ENCODE data around the gene ANAPC15.
"Not testable (repeated sequence)": the region's sequence is repeated elsewhere in the genome, so short reads cannot be mapped to it uniquely, and the experiment has no call there.

ANAPC15 gene

DNA sequence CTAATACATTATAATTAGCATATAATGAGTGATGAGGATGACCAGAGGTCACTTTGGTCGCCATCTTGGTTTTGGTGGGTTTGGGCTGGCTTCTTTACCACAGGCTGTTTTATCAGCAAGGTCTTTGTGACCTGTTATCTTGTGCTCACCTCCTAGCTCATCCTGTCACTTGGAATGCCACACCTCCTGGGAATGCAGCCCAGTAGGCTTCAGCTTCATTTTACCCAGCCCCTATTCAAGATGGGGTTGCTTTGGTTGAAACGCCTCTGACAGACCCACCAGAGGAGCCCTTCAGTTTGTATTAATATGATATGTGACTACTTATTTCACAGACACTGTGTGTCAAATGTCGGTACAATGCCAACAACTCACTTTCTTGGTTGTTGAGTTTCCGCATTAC, 43.3 kb upstream of the ANAPC15 start:
- Histone ChIP-seq H3K27ac (ENCODE audit: low read depth, low read length) (no peak overlapping the region), H4K20me1 (ENCODE audit: low read depth, low read length) (no peaks in the 10 kb centered on the region), H3K9ac (ENCODE audit: low read length) (no peak overlapping the region), H3K36me3 (ENCODE audit: low read length) (no peaks in the 10 kb centered on the region), H3K79me2 (ENCODE audit: insufficient read depth, low read length) (no peaks in the 10 kb centered on the region), H3K9me2 (replicated peaks; ENCODE audit: insufficient read depth, low read length) (no peaks in the 10 kb centered on the region), H3F3A (ENCODE audit: insufficient read depth) (no peaks in the 10 kb centered on the region), H3K4me2 (ENCODE audit: low read depth, low read length, poor library complexity, severe bottlenecking) (no peak overlapping the region), H3K27me3 (ENCODE audit: low read length) (no peaks in the 10 kb centered on the region), H3K4me3 (ENCODE audit: insufficient read depth, low read length, poor library complexity, severe bottlenecking) (no peak overlapping the region), H2AFZ (ENCODE audit: low read depth, low read length, severe bottlenecking) (no peak overlapping the region), H3K9me3 (ENCODE audit: insufficient read depth, low read length) (no peaks in the 10 kb centered on the region)
- no peak for TF ChIP-seq EZH2phosphoT487 (conservative IDR thresholded peaks at IDR 0.05; ENCODE audit: low read length)
- no peak for TF ChIP-seq CTCF (IDR thresholded peaks at IDR 0.05; ENCODE audit: insufficient read depth, low read length, poor library complexity, severe bottlenecking)

- no peak overlapping the region for H3K4me2 ChIP-seq (ENCODE audit: low read depth, low read length, poor library complexity, severe bottlenecking)
- H3K36me3 ChIP-seq (ENCODE audit: low read length) = no peaks in the 10 kb centered on the region
- no peaks in the 10 kb centered on the region for H3K9me2 ChIP-seq (replicated peaks; ENCODE audit: insufficient read depth, low read length)
- no peaks in the 10 kb centered on the region for H4K20me1 ChIP-seq (ENCODE audit: low read depth, low read length)
- no peak overlapping the region for H2AFZ ChIP-seq (ENCODE audit: low read depth, low read length, severe bottlenecking)
- no peak overlapping the region for H3K27ac ChIP-seq (ENCODE audit: low read depth, low read length)
- no peaks in the 10 kb centered on the region for H3K27me3 ChIP-seq (ENCODE audit: low read length)
- H3F3A ChIP-seq (ENCODE audit: insufficient read depth) = no peaks in the 10 kb centered on the region
- H3K4me3 ChIP-seq (ENCODE audit: insufficient read depth, low read length, poor library complexity, severe bottlenecking) = no peak overlapping the region
- H3K79me2 ChIP-seq (ENCODE audit: insufficient read depth, low read length) = no peaks in the 10 kb centered on the region
- TF ChIP-seq EZH2phosphoT487 (conservative IDR thresholded peaks at IDR 0.05; ENCODE audit: low read length) (no peak), CTCF (IDR thresholded peaks at IDR 0.05; ENCODE audit: insufficient read depth, low read length, poor library complexity, severe bottlenecking) (no peak)
- no peaks in the 10 kb centered on the region for H3K9me3 ChIP-seq (ENCODE audit: insufficient read depth, low read length)
- H3K9ac ChIP-seq (ENCODE audit: low read length) = no peak overlapping the region
These were observed 42.3 kb upstream of the ANAPC15 start for GRCh38 chr11:72154816-72155215.

- H3K36me3 ChIP-seq (ENCODE audit: low read length); H2AFZ ChIP-seq (ENCODE audit: low read depth, low read length, severe bottlenecking); H3K27ac ChIP-seq (ENCODE audit: low read depth, low read length); H3K4me3 ChIP-seq (ENCODE audit: insufficient read depth, low read length, poor library complexity, severe bottlenecking); H3F3A ChIP-seq (ENCODE audit: insufficient read depth); H3K27me3 ChIP-seq (ENCODE audit: low read length); H3K9me2 ChIP-seq (replicated peaks; ENCODE audit: insufficient read depth, low read length); H3K4me2 ChIP-seq (ENCODE audit: low read depth, low read length, poor library complexity, severe bottlenecking); H3K79me2 ChIP-seq (ENCODE audit: insufficient read depth, low read length); H3K9ac ChIP-seq (ENCODE audit: low read length); H3K9me3 ChIP-seq (ENCODE audit: insufficient read depth, low read length); H4K20me1 ChIP-seq (ENCODE audit: low read depth, low read length): not testable (repeated sequence)
These were observed 41.4 kb upstream of the ANAPC15 start for GRCh38 chr11:72153874-72154273.

- H3K4me2 ChIP-seq (ENCODE audit: low read depth, low read length, poor library complexity, severe bottlenecking) = no peak overlapping the region
- no peaks in the 10 kb centered on the region for H4K20me1 ChIP-seq (ENCODE audit: low read depth, low read length)
- no peak overlapping the region for H3K27ac ChIP-seq (ENCODE audit: low read depth, low read length)
- no peak overlapping the region for H3K9ac ChIP-seq (ENCODE audit: low read length)
- H2AFZ ChIP-seq (ENCODE audit: low read depth, low read length, severe bottlenecking) = no peak overlapping the region
- no peaks in the 10 kb centered on the region for H3K9me2 ChIP-seq (replicated peaks; ENCODE audit: insufficient read depth, low read length)
- H3K9me3 ChIP-seq (ENCODE audit: insufficient read depth, low read length) = no peaks in the 10 kb centered on the region
- TF ChIP-seq EZH2phosphoT487 (conservative IDR thresholded peaks at IDR 0.05; ENCODE audit: low read length) (no peak), CTCF (IDR thresholded peaks at IDR 0.05; ENCODE audit: insufficient read depth, low read length, poor library complexity, severe bottlenecking) (no peak)
- H3K27me3 ChIP-seq (ENCODE audit: low read length) = no peaks in the 10 kb centered on the region
- H3K79me2 ChIP-seq (ENCODE audit: insufficient read depth, low read length) = no peaks in the 10 kb centered on the region
- no peaks in the 10 kb centered on the region for H3K36me3 ChIP-seq (ENCODE audit: low read length)
- H3K4me3 ChIP-seq (ENCODE audit: insufficient read depth, low read length, poor library complexity, severe bottlenecking) = no peak overlapping the region
- no peaks in the 10 kb centered on the region for H3F3A ChIP-seq (ENCODE audit: insufficient read depth)
These were observed 38.4 kb upstream of the ANAPC15 start for GRCh38 chr11:72150882-72151281.

Measured in SU-DHL-6 (cell line).